Duodenal mucosa (tissue), 2 donors: Measurements from ENCODE around the gene MRPL52.

Experiments used
- H3K27ac ChIP-seq: one replicate; pipeline ENCODE4 v1.7.0; 2013; ENCODE audit warnings: low read depth, low read length
- H3K27me3 ChIP-seq, 2 donors: one replicate each; pipeline ENCODE4 v1.7.0; 2013; ENCODE audit warnings: low read length in 2 of 2, control low read depth in 1 of 2; ENCODE audit not compliant: insufficient read depth in 2 of 2, control insufficient read depth in 1 of 2
- H3K36me3 ChIP-seq, 2 donors: one replicate each; pipeline ENCODE4 v1.7.0; 2013; ENCODE audit warnings: low read length in 2 of 2, control low read depth in 1 of 2; ENCODE audit not compliant: insufficient read depth in 2 of 2, control insufficient read depth in 1 of 2
- H3K4me1 ChIP-seq, 2 donors: one replicate each; pipeline ENCODE4 v1.7.0; 2013; ENCODE audit warnings: low read length in 2 of 2, control low read depth in 1 of 2; ENCODE audit not compliant: insufficient read depth in 2 of 2, control insufficient read depth in 1 of 2
- H3K4me3 ChIP-seq, 2 donors: one replicate each; pipeline ENCODE4 v1.7.0; 2013; ENCODE audit warnings: low read length in 2 of 2, low read depth in 1 of 2
- H3K9ac ChIP-seq, 2 donors: one replicate each; pipeline ENCODE4 v1.7.0; 2013; ENCODE audit warnings: low read length in 2 of 2, low read depth in 1 of 2
- H3K9me3 ChIP-seq, 2 donors: one replicate each; pipeline ENCODE4 v1.7.0; 2013; ENCODE audit warnings: low read length in 2 of 2, control low read depth in 1 of 2; ENCODE audit not compliant: control insufficient read depth in 1 of 2

The MRPL52 gene

GRCh38 chr14:22808388-22809209, 21.1 kb upstream of the MRPL52 start:
- no peaks in the 10 kb centered on the region for H3K9me3 ChIP-seq

GRCh38 chr14:22811722-22812121, 18.0 kb upstream of the MRPL52 start:
- peaks cover 38 to 39% of the 10 kb centered on the region in 2 donors for H3K4me1 ChIP-seq
- H3K27ac ChIP-seq: no peak overlapping the region
- H3K36me3 ChIP-seq: no peaks in the 10 kb centered on the region
- H3K9me3 ChIP-seq: no peaks in the 10 kb centered on the region
- no peaks in the 10 kb centered on the region for H3K27me3 ChIP-seq
- no peak overlapping the region for H3K9ac ChIP-seq
- H3K4me3 ChIP-seq: no peak overlapping the region

More at GRCh38 chr14:22808388-22809209, 21.1 kb upstream of the MRPL52 start:
- no peaks in the 10 kb centered on the region for H3K36me3 ChIP-seq
- H3K9ac ChIP-seq: no peak overlapping the region
- peak overlapping the region; percentile 32 for H3K27ac ChIP-seq
- H3K27me3 ChIP-seq: no peaks in the 10 kb centered on the region
- peaks cover 21 to 25% of the 10 kb centered on the region in 2 donors for H3K4me1 ChIP-seq
- peak overlapping the region; percentile 22 to 55 for H3K4me3 ChIP-seq

GRCh38 chr14:22812744-22813143, 16.9 kb upstream of the MRPL52 start:
- no peaks in the 10 kb centered on the region for H3K27me3 ChIP-seq
- no peak overlapping the region for H3K27ac ChIP-seq
- H3K9ac ChIP-seq: no peak overlapping the region

GRCh38 chr14:22813145-22813544, 16.5 kb upstream of the MRPL52 start:
- Histone ChIP-seq H3K27me3 (no peaks in the 10 kb centered on the region), H3K9ac (no peak overlapping the region), H3K4me3 (peak overlapping the region in 1 of 2 donors; percentile 26), H3K36me3 (no peaks in the 10 kb centered on the region), H3K4me1 (peaks cover 37% of the 10 kb centered on the region in 2 donors), H3K9me3 (no peaks in the 10 kb centered on the region), H3K27ac (no peak overlapping the region)

More at GRCh38 chr14:22812744-22813143, 16.9 kb upstream of the MRPL52 start:
- Histone ChIP-seq H3K36me3 (no peaks in the 10 kb centered on the region), H3K4me1 (peaks cover 37% of the 10 kb centered on the region in 2 donors), H3K9me3 (no peaks in the 10 kb centered on the region), H3K4me3 (peak overlapping the region in 1 of 2 donors; percentile 26)

GRCh38 chr14:22814373-22814772, 15.3 kb upstream of the MRPL52 start:
- H3K4me1 ChIP-seq: peaks cover 37 to 42% of the 10 kb centered on the region in 2 donors
- no peaks in the 10 kb centered on the region for H3K36me3 ChIP-seq
- no peaks in the 10 kb centered on the region for H3K27me3 ChIP-seq
- H3K4me3 ChIP-seq: peak overlapping the region; percentile 63
- H3K9me3 ChIP-seq: no peaks in the 10 kb centered on the region
- peak overlapping the region in 1 of 2 donors; percentile 68 for H3K9ac ChIP-seq
- H3K27ac ChIP-seq: no peak overlapping the region

GRCh38 chr14:22814941-22815713, 14.6 kb upstream of the MRPL52 start, which contains the start of gene SLC7A7:
Gene SLC7A7 (minus strand): TSS chr14:22815435. CDS start chr14:22813398, 2,037 bp downstream.
- Histone ChIP-seq H3K27me3 (no peaks in the 10 kb centered on the region), H3K36me3 (no peaks in the 10 kb centered on the region), H3K4me1 (peaks cover 45 to 49% of the 10 kb centered on the region in 2 donors), H3K9me3 (no peaks in the 10 kb centered on the region), H3K9ac (peak within 1 kb of the TSS; percentile 42 to 68), H3K4me3 (peak within 1 kb of the TSS; percentile 63), H3K27ac (peak within 1 kb of the TSS; percentile 65)

- H3K9ac ChIP-seq: peak overlapping the region; percentile 63 to 67
- no peaks in the 10 kb centered on the region for H3K9me3 ChIP-seq
- H3K36me3 ChIP-seq: no peaks in the 10 kb centered on the region
- peak overlapping the region; percentile 72 for H3K27ac ChIP-seq
- peak overlapping the region; percentile 64 to 66 for H3K4me3 ChIP-seq
- H3K4me1 ChIP-seq: peaks cover 60 to 64% of the 10 kb centered on the region in 2 donors
- no peaks in the 10 kb centered on the region for H3K27me3 ChIP-seq
Observed at GRCh38 chr14:22819151-22819988, 10.3 kb upstream of the MRPL52 start.

GRCh38 chr14:22820731-22821130, 9.0 kb upstream of the MRPL52 start:
- Histone ChIP-seq H3K9ac (peak overlapping the region; percentile 20 to 74), H3K4me3 (peak overlapping the region; percentile 24 to 58), H3K4me1 (peaks cover 52 to 53% of the 10 kb centered on the region in 2 donors), H3K36me3 (no peaks in the 10 kb centered on the region), H3K27me3 (no peaks in the 10 kb centered on the region), H3K9me3 (no peaks in the 10 kb centered on the region), H3K27ac (peak overlapping the region; percentile 79)

GRCh38 chr14:22821193-22822015, 8.3 kb upstream of the MRPL52 start:
- Histone ChIP-seq H3K27ac (peak overlapping the region; percentile 97), H3K4me1 (peaks cover 48 to 50% of the 10 kb centered on the region in 2 donors), H3K27me3 (no peaks in the 10 kb centered on the region), H3K36me3 (no peaks in the 10 kb centered on the region), H3K9me3 (no peaks in the 10 kb centered on the region), H3K4me3 (peak overlapping the region; percentile 50 to 58), H3K9ac (peak overlapping the region; percentile 25 to 74)
